B cell (primary cell): ENCODE data around the gene KIF25. TPM values are rescaled to one million over a fixed set of nuclear protein-coding genes. Genes with fewer than 3 reads are reported as not detected.

ENCODE experiments used
- ATAC-seq: fragments of 200-7000 bp; cut with Tn5 transposase; one replicate; pipeline ENCODE4 v1.10.0; 2021; ENCODE audit warnings: low read depth, mild to moderate bottlenecking, moderate number of reproducible peaks, moderate library complexity
- CTCF ChIA-PET: fragments of 350-600 bp; sonication (Branson Sonifier 250); formaldehyde crosslinking; loops from one replicate; lab custom pipeline; 2021; ENCODE audit warnings: antibody characterized with exemption, inconsistent platforms; lab: Charles Lee
- POLR2A ChIA-PET: fragments of 350-600 bp; sonication (Branson Sonifier 250); formaldehyde crosslinking; loops from one replicate; lab custom pipeline; 2021; ENCODE audit warnings: antibody characterized with exemption; lab: Charles Lee
- DNase-seq: peaks from one replicate; pipeline ENCODE4 v3.0.0; 2013
- H2AFZ ChIP-seq: 2 replicates; pipeline ENCODE4 v1.6.1; 2012; ENCODE audit warnings: mild to moderate bottlenecking, low read depth, low read length; ENCODE audit not compliant: insufficient read depth, poor library complexity, severe bottlenecking
- H3K27ac ChIP-seq, 2 donors: 1 replicate in 1 of 2; 2 replicates in 1 of 2; pipeline ENCODE4 v1.5.1; 2012 to 2013; ENCODE audit warnings: low read length in 2 of 2, mild to moderate bottlenecking in 2 of 2, moderate library complexity in 1 of 2
- H3K27me3 ChIP-seq, 4 experiments: fragments of 200-600 bp in 1 of 4; sonication (generic) in 1 of 4; replicated peaks in 1 of 4; 1 replicate in 2 of 4; 2 replicates in 2 of 4; pipeline versions ENCODE4 v1.6.1 to v1.7.0; 2013 to 2016; ENCODE audit warnings: low read length in 3 of 4, mild to moderate bottlenecking in 2 of 4, mixed read lengths in 1 of 4, moderate library complexity in 1 of 4; ENCODE audit not compliant: insufficient read depth in 4 of 4, control insufficient read depth in 3 of 4; ENCODE audit errors: control extremely low read depth in 1 of 4
- H3K36me3 ChIP-seq, 2 experiments: replicated peaks in 1 of 2; 1 replicate in 1 of 2; 2 replicates in 1 of 2; pipeline versions ENCODE4 v1.6.1 to v1.7.1; 2013; ENCODE audit warnings: low read length in 1 of 2; ENCODE audit not compliant: insufficient read depth in 2 of 2, control insufficient read depth in 1 of 2; ENCODE audit errors: control extremely low read depth in 1 of 2, extremely low read depth in 1 of 2
- H3K4me1 ChIP-seq, 2 donors: fragments of 200-600 bp in 1 of 2; sonication (generic) in 1 of 2; 1 replicate in 1 of 2; 2 replicates in 1 of 2; pipeline versions ENCODE4 v1.5.1 to v1.6.1; 2013 to 2017; ENCODE audit warnings: low read length in 2 of 2; ENCODE audit not compliant: control insufficient read depth in 2 of 2, insufficient read depth in 2 of 2
- H3K4me2 ChIP-seq: replicated peaks from 2 replicates; pipeline ENCODE3; 2012; ENCODE audit warnings: mild to moderate bottlenecking, low read depth, low read length; ENCODE audit not compliant: poor library complexity, severe bottlenecking
- H3K4me3 ChIP-seq, 5 experiments: fragments of 200-600 bp in 1 of 5; sonication (generic) in 1 of 5; 1 replicate in 3 of 5; 2 replicates in 2 of 5; pipeline versions ENCODE4 v1.5.1 to v1.7.0; 2011 to 2016; ENCODE audit warnings: low read length in 4 of 5, mild to moderate bottlenecking in 4 of 5, low read depth in 2 of 5, control low read depth in 1 of 5, moderate library complexity in 1 of 5; ENCODE audit not compliant: insufficient read depth in 1 of 5; ENCODE audit errors: control extremely low read depth in 1 of 5, extremely low read depth in 1 of 5
- H3K79me2 ChIP-seq: fragments of 200-600 bp; sonication (generic); one replicate; pipeline ENCODE4 v1.6.0; 2016; ENCODE audit warnings: low read length; ENCODE audit not compliant: control insufficient read depth, insufficient read depth
- H3K9ac ChIP-seq: fragments of 200-600 bp; sonication (generic); 2 replicates; pipeline ENCODE4 v1.6.1; 2017; ENCODE audit warnings: mild to moderate bottlenecking, low read length, moderate library complexity
- H3K9me3 ChIP-seq, 3 donors: one replicate each; pipeline versions ENCODE4 v1.6.1 to v1.7.1; 2013; ENCODE audit warnings: low read length in 2 of 3; ENCODE audit not compliant: control insufficient read depth in 2 of 3, insufficient read depth in 1 of 3; ENCODE audit errors: control extremely low read depth in 1 of 3
- H4K20me1 ChIP-seq: 2 replicates; pipeline ENCODE4 v1.6.0; 2012; ENCODE audit warnings: mild to moderate bottlenecking, low read length; ENCODE audit not compliant: insufficient read depth, control insufficient read depth, poor library complexity, severe bottlenecking
- H3K27ac Mint-ChIP-seq: one replicate; pipeline ENCODE4 v1.8.0; 2021; ENCODE audit warnings: mixed read lengths
- H3K27me3 Mint-ChIP-seq: one replicate; pipeline ENCODE4 v1.8.0; 2021; ENCODE audit warnings: mixed read lengths
- H3K4me1 Mint-ChIP-seq: one replicate; pipeline ENCODE4 v1.8.0; 2021; ENCODE audit warnings: mixed read lengths
- H3K4me3 Mint-ChIP-seq: one replicate; pipeline ENCODE4 v1.8.0; 2021; ENCODE audit warnings: mixed read lengths
- H3K9me3 Mint-ChIP-seq: one replicate; pipeline ENCODE4 v1.8.0; 2022; ENCODE audit warnings: mixed read lengths; ENCODE audit not compliant: insufficient read depth
- CTCF ChIP-seq: fragments of 200-600 bp; IDR thresholded peaks from one replicate; pipeline ENCODE4 v1.8.0; 2022; ENCODE audit warnings: antibody characterized with exemption, mild to moderate bottlenecking
- EZH2 ChIP-seq: IDR thresholded peaks from 2 replicates; pipeline ENCODE4 v1.6.1; 2012; ENCODE audit warnings: borderline replicate concordance, low read depth, mild to moderate bottlenecking, moderate library complexity, low read length; ENCODE audit not compliant: insufficient read depth, poor library complexity, severe bottlenecking
- WGBS: methylation state at CpG from one replicate; pipeline ENCODE4 v1.1.5; 2013; ENCODE audit warnings: missing lambda C conversion rate; ENCODE audit not compliant: insufficient coverage; 5-methylcytosine and 5-hydroxymethylcytosine counted together
- intact Hi-C: fragments of 100-400 bp; cut with micrococcal nuclease; formaldehyde crosslinking; loops from one replicate; pipeline ENCODE4 v1.10.0; 2022
- polyA plus RNA-seq: library from polyadenylated mRNA; depleted of rRNA; stranded (reverse); fragments of >200 nt; gene quantifications from 2 replicates; pipeline ENCODE4 v1.2.3, GENCODE V29; 2012
- total RNA-seq, 2 donors: library from RNA; stranded (reverse); fragments of 120-200 nt in 1 of 2; gene quantifications; 1 replicate in 1 of 2; 2 replicates in 1 of 2; pipeline versions ENCODE4 v1.2.3 to v1.2.4, GENCODE V29; 2013 to 2022

KIF25 gene
- total and polyA plus RNA-seq, 2 donors (not counting 1 experiment from before 2014, with no cell fraction given): not detected

GRCh38 chr6:168013250-168013915 lies 15.9 kb downstream of the KIF25 start:
- POLR2A ChIA-PET: no interaction called here
- intact Hi-C loops: no loop called here
- 87% methylated on average over 6 of the region's 7 CpGs for WGBS
- no peak overlapping the region for H3K9ac ChIP-seq
- H3K9me3 ChIP-seq: peaks cover 2 to 29% (median 21%) of the 10 kb centered on the region in 3 donors
- no peak for TF ChIP-seq CTCF
- TF ChIP-seq EZH2: no peak
- Mint-ChIP-seq H3K4me1 (no peaks in the 10 kb centered on the region), H3K27ac (no peak overlapping the region), H3K9me3 (peaks cover 18% of the 10 kb centered on the region), H3K27me3 (peaks cover 5% of the 10 kb centered on the region), H3K4me3 (no peak overlapping the region)
- no peaks in the 10 kb centered on the region for H4K20me1 ChIP-seq
- no peak overlapping the region for H3K27ac ChIP-seq
- H3K36me3 ChIP-seq: no peaks in the 10 kb centered on the region
- H3K4me3 ChIP-seq: no peak overlapping the region
- DNase-seq (no peak), ATAC-seq (no peak)
- no peak overlapping the region for H3K4me2 ChIP-seq
- no peak overlapping the region for H2AFZ ChIP-seq
- no peaks in the 10 kb centered on the region for H3K4me1 ChIP-seq
- H3K79me2 ChIP-seq: no peaks in the 10 kb centered on the region
- CTCF ChIA-PET: interaction anchor here (0.6 kb wide), 1 partner anchor 116 kb away, joined by 3 read pairs; no protein-coding TSS in a partner anchor
- no peaks in the 10 kb centered on the region for H3K27me3 ChIP-seq

GRCh38 chr6:168014428-168014827 lies 17.0 kb downstream of the KIF25 start:
- no peak overlapping the region for H3K9ac ChIP-seq
- Mint-ChIP-seq H3K27me3 (peaks cover 5% of the 10 kb centered on the region), H3K4me3 (no peak overlapping the region), H3K4me1 (no peaks in the 10 kb centered on the region), H3K27ac (no peak overlapping the region), H3K9me3 (peaks cover 15% of the 10 kb centered on the region)
- no peaks in the 10 kb centered on the region for H3K4me1 ChIP-seq
- ChIA-PET CTCF (no interaction called here), POLR2A (no interaction called here)
- peaks cover 0 to 33% (median 21%) of the 10 kb centered on the region in 3 donors for H3K9me3 ChIP-seq
- no peak overlapping the region for H3K27ac ChIP-seq
- H2AFZ ChIP-seq: no peak overlapping the region
- TF ChIP-seq CTCF (no peak), EZH2 (no peak)
- intact Hi-C loops: no loop called here
- H3K36me3 ChIP-seq: no peaks in the 10 kb centered on the region
- H3K79me2 ChIP-seq: no peaks in the 10 kb centered on the region
- WGBS: 93% methylated on average over 5 of the region's 6 CpGs
- DNase-seq (no peak), ATAC-seq (no peak)
- no peaks in the 10 kb centered on the region for H3K27me3 ChIP-seq
- H3K4me2 ChIP-seq: no peak overlapping the region
- H4K20me1 ChIP-seq: no peaks in the 10 kb centered on the region
- no peak overlapping the region for H3K4me3 ChIP-seq
